Measurements from ENCODE around the gene TAS2R41.

The TAS2R41 gene

GRCh38 chr7:143439866-143440265 lies 37.8 kb upstream of the TAS2R41 start:
- Histone ChIP-seq H3K9ac (no peak overlapping the region), H3K27me3 (ENCODE audit: insufficient read depth, low read depth) (no peaks in the 10 kb centered on the region), H3K27ac (no peak overlapping the region), H3K4me2 (no peak overlapping the region), H3K4me3 (IDR thresholded peaks at IDR 0.05; ENCODE audit: insufficient read depth, low read depth, low read length) (no peak overlapping the region), H3K4me1 (ENCODE audit: low read depth, poor library complexity, severe bottlenecking) (no peaks in the 10 kb centered on the region), H3K36me3 (ENCODE audit: insufficient read depth) (no peaks in the 10 kb centered on the region), H3K79me2 (ENCODE audit: insufficient read depth, low read depth) (no peaks in the 10 kb centered on the region), H4K20me1 (ENCODE audit: insufficient read depth) (no peaks in the 10 kb centered on the region), H2AFZ (ENCODE audit: low read depth) (no peak overlapping the region)
- TF ChIP-seq CTCF (conservative IDR thresholded peaks at IDR 0.05; ENCODE audit: low read depth, low read length) = no peak

GRCh38 chr7:143443153-143443552 lies 34.5 kb upstream of the TAS2R41 start, which contains the start of gene TAS2R60:
TSS of gene TAS2R60 (plus strand) at chr7:143443453. CDS start at chr7:143443453, 0 bp downstream.
- no peaks in the 10 kb centered on the region for H3K27me3 ChIP-seq (ENCODE audit: insufficient read depth, low read depth)

GRCh38 chr7:143444063-143444782 lies 33.5 kb upstream of the TAS2R41 start:
- Histone ChIP-seq H3K36me3 (ENCODE audit: insufficient read depth) (no peaks in the 10 kb centered on the region), H3K4me1 (ENCODE audit: low read depth, poor library complexity, severe bottlenecking) (no peaks in the 10 kb centered on the region), H3K9ac (no peak overlapping the region), H3K4me2 (no peak overlapping the region), H3K27ac (no peak overlapping the region), H3K4me3 (IDR thresholded peaks at IDR 0.05; ENCODE audit: insufficient read depth, low read depth, low read length) (no peak overlapping the region), H3K27me3 (ENCODE audit: insufficient read depth, low read depth) (no peaks in the 10 kb centered on the region), H3K79me2 (ENCODE audit: insufficient read depth, low read depth) (no peaks in the 10 kb centered on the region), H2AFZ (ENCODE audit: low read depth) (no peak overlapping the region), H4K20me1 (ENCODE audit: insufficient read depth) (no peaks in the 10 kb centered on the region)
- no peak for TF ChIP-seq CTCF (conservative IDR thresholded peaks at IDR 0.05; ENCODE audit: low read depth, low read length)

More at GRCh38 chr7:143443153-143443552, 34.5 kb upstream of the TAS2R41 start, which contains the start of gene TAS2R60:
- Histone ChIP-seq H3K9ac (no peak within 1 kb of the TSS), H4K20me1 (ENCODE audit: insufficient read depth) (no peaks in the 10 kb centered on the region), H3K36me3 (ENCODE audit: insufficient read depth) (no peaks in the 10 kb centered on the region), H3K4me2 (no peak within 1 kb of the TSS), H3K79me2 (ENCODE audit: insufficient read depth, low read depth) (no peaks in the 10 kb centered on the region), H2AFZ (ENCODE audit: low read depth) (no peak within 1 kb of the TSS), H3K4me3 (IDR thresholded peaks at IDR 0.05; ENCODE audit: insufficient read depth, low read depth, low read length) (no peak within 1 kb of the TSS), H3K27ac (no peak within 1 kb of the TSS), H3K4me1 (ENCODE audit: low read depth, poor library complexity, severe bottlenecking) (no peaks in the 10 kb centered on the region)
- TF ChIP-seq CTCF (conservative IDR thresholded peaks at IDR 0.05; ENCODE audit: low read depth, low read length) = no peak

- TF ChIP-seq CTCF (conservative IDR thresholded peaks at IDR 0.05; ENCODE audit: low read depth, low read length) = no peak
- H4K20me1 ChIP-seq (ENCODE audit: insufficient read depth) = no peaks in the 10 kb centered on the region
- H3K27me3 ChIP-seq (ENCODE audit: insufficient read depth, low read depth) = no peaks in the 10 kb centered on the region
- no peaks in the 10 kb centered on the region for H3K79me2 ChIP-seq (ENCODE audit: insufficient read depth, low read depth)
- no peak overlapping the region for H3K4me2 ChIP-seq
- no peak overlapping the region for H3K4me3 ChIP-seq (IDR thresholded peaks at IDR 0.05; ENCODE audit: insufficient read depth, low read depth, low read length)
- H3K9ac ChIP-seq = no peak overlapping the region
- H2AFZ ChIP-seq (ENCODE audit: low read depth) = no peak overlapping the region
- H3K36me3 ChIP-seq (ENCODE audit: insufficient read depth) = no peaks in the 10 kb centered on the region
- no peaks in the 10 kb centered on the region for H3K4me1 ChIP-seq (ENCODE audit: low read depth, poor library complexity, severe bottlenecking)
- H3K27ac ChIP-seq = no peak overlapping the region
Measured at GRCh38 chr7:143444785-143445184, 32.9 kb upstream of the TAS2R41 start.
